Stimulated activated CD8-positive, alpha-beta memory T cell treated with anti-CD3 and anti-CD28 coated beads, Interleukin-12 subunit alpha, Interleukin-12 subunit beta, amount 100 ng/mL, for 24 hours (primary cell): ENCODE measurements around the gene PPFIA3.
"Not testable (repeated sequence)": the region's sequence is repeated elsewhere in the genome, so short reads cannot be mapped to it uniquely, and the experiment has no call there.

ENCODE experiments used
- DNase-seq: peaks from one replicate; pipeline ENCODE4 v3.0.0-alpha.2; 2020; ENCODE audit errors: extremely low read depth

The PPFIA3 gene

GRCh38 chr19:49102303-49102702 lies 17.0 kb upstream of the PPFIA3 start:
- no peak for DNase-seq

DNA sequence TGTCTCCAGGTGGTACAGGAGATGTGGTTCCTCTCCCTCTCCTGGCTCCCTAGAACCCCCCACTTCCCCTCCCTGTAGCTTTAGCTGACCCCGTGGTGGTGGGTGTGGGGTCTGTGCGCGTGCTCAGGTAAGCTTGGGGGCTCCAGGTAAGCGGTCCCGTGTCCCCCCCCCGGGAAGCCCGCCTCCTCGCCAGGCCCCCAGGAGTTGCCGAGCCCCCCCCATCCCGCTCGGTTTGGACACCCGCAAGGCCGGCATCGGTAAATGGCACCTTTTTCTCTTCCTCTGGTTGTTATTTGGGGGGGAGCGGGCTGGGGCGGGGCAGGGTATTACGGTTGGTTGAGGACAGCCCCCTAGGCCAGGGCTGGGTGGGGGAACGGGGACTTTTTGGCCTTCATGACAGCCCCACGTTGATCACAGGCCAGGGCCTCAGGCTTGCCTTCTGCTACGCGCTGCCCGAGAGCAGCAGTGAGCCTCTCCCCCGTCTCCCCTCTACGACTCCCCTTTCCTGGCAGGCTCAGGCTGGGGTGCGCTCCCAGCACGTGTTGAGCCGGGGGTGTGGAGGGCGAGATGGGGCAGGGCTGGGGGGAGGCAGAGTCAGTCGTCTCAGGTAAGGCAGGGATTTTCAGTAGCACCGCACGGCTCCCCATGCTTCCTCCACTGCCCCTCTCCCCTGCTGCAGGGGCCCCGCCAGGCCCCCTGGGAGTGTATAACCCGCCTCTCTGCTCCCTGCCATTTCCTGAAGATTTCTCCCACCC lies 15.8 kb upstream of the PPFIA3 start:
- no peak for DNase-seq

- no peak for DNase-seq
These were observed 15.0 kb upstream of the PPFIA3 start for GRCh38 chr19:49104229-49104864.

- no peak for DNase-seq
These were observed 12.7 kb upstream of the PPFIA3 start for GRCh38 chr19:49106648-49107135.

GRCh38 chr19:49107625-49108459 lies 11.5 kb upstream of the PPFIA3 start:
- DNase-seq, result no peak

- DNase-seq, result no peak
These were observed 10.3 kb upstream of the PPFIA3 start for GRCh38 chr19:49109051-49109450.

GRCh38 chr19:49109569-49110233 lies 9.6 kb upstream of the PPFIA3 start:
- DNase-seq, result no peak

- DNase-seq, result no peak
These were observed 8.8 kb upstream of the PPFIA3 start for GRCh38 chr19:49110567-49110966.

GRCh38 chr19:49111218-49111998 lies 7.9 kb upstream of the PPFIA3 start:
- DNase-seq, result no peak

GRCh38 chr19:49113762-49114629 lies 5.3 kb upstream of the PPFIA3 start, which contains the start of gene LIN7B:
Gene LIN7B (plus strand): TSS chr19:49114370. CDS start chr19:49114405, 35 bp downstream.
- no peak for DNase-seq

DNA sequence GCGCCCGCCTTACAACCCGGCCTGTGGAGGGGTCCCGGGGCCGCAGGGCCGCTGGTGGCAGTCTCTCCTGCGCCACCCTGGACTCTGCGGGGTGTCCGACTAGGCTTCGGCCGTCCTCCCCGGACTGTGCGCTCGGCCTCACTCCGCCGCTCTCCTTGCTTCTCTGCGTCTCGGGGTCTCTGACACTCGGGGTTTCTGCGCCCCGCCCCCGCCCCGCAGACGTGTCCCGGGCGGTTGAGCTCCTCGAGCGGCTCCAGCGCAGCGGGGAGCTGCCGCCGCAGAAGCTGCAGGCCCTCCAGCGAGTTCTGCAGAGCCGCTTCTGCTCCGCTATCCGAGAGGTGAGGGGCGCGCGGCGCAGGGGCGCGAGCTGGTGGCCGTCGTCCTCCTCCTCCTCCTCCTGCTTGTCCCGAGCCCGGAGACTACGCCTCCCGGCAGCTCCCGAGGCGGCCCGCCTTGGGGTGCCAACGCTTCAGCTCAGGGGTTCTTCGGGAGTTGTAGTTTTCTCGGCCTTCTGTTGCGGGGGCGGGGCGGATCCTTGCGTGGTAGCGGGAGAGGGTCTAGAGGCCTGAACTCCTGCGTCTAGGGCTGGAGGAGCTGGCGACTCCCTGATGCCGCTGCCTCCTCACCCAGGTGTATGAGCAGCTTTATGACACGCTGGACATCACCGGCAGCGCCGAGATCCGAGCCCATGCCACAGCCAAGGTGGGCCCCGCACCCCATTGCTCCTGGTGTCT lies 4.5 kb upstream of the PPFIA3 start:
- no peak for DNase-seq

GRCh38 chr19:49116544-49116943 lies 2.8 kb upstream of the PPFIA3 start:
- DNase-seq, result no peak

- DNase-seq, result no peak
These were observed 1.4 kb upstream of the PPFIA3 start for GRCh38 chr19:49117677-49118564.

GRCh38 chr19:49118565-49119410 lies 556 bp upstream of the PPFIA3 start, which contains the start of gene C19orf73:
Gene C19orf73 (minus strand): TSS chr19:49119143. CDS start chr19:49119022, 121 bp downstream.
- peak; percentile 83 for DNase-seq

- no peak for DNase-seq
These were observed 960 bp downstream of the PPFIA3 start for GRCh38 chr19:49120325-49120683.

DNA sequence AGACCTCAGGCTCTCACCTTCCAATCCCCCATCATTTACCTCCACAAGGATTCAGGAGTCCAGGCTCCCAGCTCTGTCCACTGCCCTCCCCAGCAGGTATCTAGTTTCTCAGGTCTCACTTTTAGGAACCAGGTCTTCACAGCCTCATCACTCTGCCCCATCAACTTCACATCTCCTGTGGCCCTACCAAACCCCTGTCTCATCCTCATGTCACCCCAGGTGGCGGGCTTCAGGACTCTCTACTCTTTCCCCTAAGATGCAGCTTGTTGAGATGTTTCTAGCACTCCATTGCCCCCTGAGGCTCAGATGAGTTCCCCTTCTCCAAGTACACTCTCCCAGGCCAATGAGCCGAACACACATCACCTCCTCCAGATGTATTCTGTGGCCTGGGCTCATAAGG lies 1.5 kb downstream of the PPFIA3 start:
- no peak for DNase-seq

GRCh38 chr19:49121841-49122240 lies 2.5 kb downstream of the PPFIA3 start:
- not testable (repeated sequence) for DNase-seq
